Measurements from ENCODE around the gene DDX4. TPM values are rescaled to one million over a fixed set of nuclear protein-coding genes. Genes with fewer than 3 reads are reported as not detected.

DDX4 gene
- total and polyA plus RNA-seq, 4 donors: 0.03 TPM; not detected in 3

GRCh38 chr5:55832446-55832845, 94.6 kb downstream of the DDX4 start:
- H3K36me3 ChIP-seq (ENCODE audit: control insufficient read depth in 4 of 4, insufficient read depth in 4 of 4, low read length in 4 of 4): no peaks in the 10 kb centered on the region
- H3K9ac ChIP-seq (ENCODE audit: insufficient read depth in 1 of 2, low read length in 2 of 2): no peak overlapping the region
- H3K9me3 ChIP-seq (ENCODE audit: control insufficient read depth in 4 of 4, insufficient read depth in 3 of 4, low read length in 3 of 4): peaks cover 0 to 1% (median 0%) of the 10 kb centered on the region in 4 donors
- no peak for DNase-seq
- no peaks in the 10 kb centered on the region for H3K4me1 ChIP-seq (ENCODE audit: control insufficient read depth in 5 of 5, insufficient read depth in 5 of 5, low read length in 5 of 5)
- TF ChIP-seq CTCF (IDR thresholded peaks at IDR 0.05; ENCODE audit: control extremely low read depth, extremely low read depth): no peak
- WGBS, 2 donors: 96 to 99% methylated on average over 17 of the region's 17 CpGs
- H3K4me3 ChIP-seq: no peak overlapping the region
- H3K27me3 ChIP-seq (ENCODE audit: control insufficient read depth in 3 of 3, insufficient read depth in 3 of 3, low read length in 2 of 3): no peaks in the 10 kb centered on the region
- ATAC-seq (ENCODE audit: insufficient read depth, low FRiP score): no peak
- H3K27ac ChIP-seq (ENCODE audit: low read depth in 1 of 2, low read length in 1 of 2): no peak overlapping the region

DNA sequence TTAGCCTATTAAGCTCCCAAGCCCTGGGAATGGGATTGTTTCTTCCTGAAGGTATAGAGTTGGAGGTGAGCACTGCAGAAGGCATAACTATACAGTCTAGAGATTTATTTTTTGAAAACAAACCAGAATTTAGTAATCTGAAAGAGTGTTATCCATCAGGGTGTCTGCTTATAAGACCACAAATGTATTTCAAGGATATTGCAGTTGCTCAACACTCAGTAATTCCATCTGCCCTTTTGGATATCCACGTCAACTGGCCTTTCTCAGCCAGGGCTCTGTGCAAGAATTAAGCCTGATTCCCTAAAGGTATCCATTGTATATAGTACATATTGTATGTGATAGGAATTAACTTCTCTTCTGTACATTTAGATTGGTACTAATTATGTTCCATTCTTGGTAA, 98.3 kb downstream of the DDX4 start:
- 76 to 81% methylated on average over 1 of the region's 1 CpG for WGBS, 2 donors
- Histone ChIP-seq H3K4me3 (no peak overlapping the region), H3K36me3 (ENCODE audit: control insufficient read depth in 4 of 4, insufficient read depth in 4 of 4, low read length in 4 of 4) (no peaks in the 10 kb centered on the region), H3K4me1 (ENCODE audit: control insufficient read depth in 5 of 5, insufficient read depth in 5 of 5, low read length in 5 of 5) (no peaks in the 10 kb centered on the region), H3K9ac (ENCODE audit: insufficient read depth in 1 of 2, low read length in 2 of 2) (no peak overlapping the region), H3K27me3 (ENCODE audit: control insufficient read depth in 3 of 3, insufficient read depth in 3 of 3, low read length in 2 of 3) (no peaks in the 10 kb centered on the region), H3K9me3 (ENCODE audit: control insufficient read depth in 4 of 4, insufficient read depth in 3 of 4, low read length in 3 of 4) (peaks cover 0 to 1% (median 0%) of the 10 kb centered on the region in 4 donors), H3K27ac (ENCODE audit: low read depth in 1 of 2, low read length in 1 of 2) (no peak overlapping the region)
- no peak for TF ChIP-seq CTCF (IDR thresholded peaks at IDR 0.05; ENCODE audit: control extremely low read depth, extremely low read depth)
- ATAC-seq (ENCODE audit: insufficient read depth, low FRiP score) (no peak), DNase-seq (no peak)

GRCh38 chr5:55841976-55842375, 104.1 kb downstream of the DDX4 start:
- ATAC-seq (ENCODE audit: insufficient read depth, low FRiP score) (no peak), DNase-seq (no peak)
- H3K9me3 ChIP-seq (ENCODE audit: control insufficient read depth in 4 of 4, insufficient read depth in 3 of 4, low read length in 3 of 4): no peaks in the 10 kb centered on the region
- H3K9ac ChIP-seq (ENCODE audit: insufficient read depth in 1 of 2, low read length in 2 of 2): no peak overlapping the region
- H3K27me3 ChIP-seq (ENCODE audit: control insufficient read depth in 3 of 3, insufficient read depth in 3 of 3, low read length in 2 of 3): no peaks in the 10 kb centered on the region
- H3K4me3 ChIP-seq: no peak overlapping the region
- WGBS, 2 donors: 89 to 95% methylated on average over 2 of the region's 2 CpGs
- no peak for TF ChIP-seq CTCF (IDR thresholded peaks at IDR 0.05; ENCODE audit: control extremely low read depth, extremely low read depth)
- no peaks in the 10 kb centered on the region for H3K36me3 ChIP-seq (ENCODE audit: control insufficient read depth in 4 of 4, insufficient read depth in 4 of 4, low read length in 4 of 4)
- H3K4me1 ChIP-seq (ENCODE audit: control insufficient read depth in 5 of 5, insufficient read depth in 5 of 5, low read length in 5 of 5): no peaks in the 10 kb centered on the region
- no peak overlapping the region for H3K27ac ChIP-seq (ENCODE audit: low read depth in 1 of 2, low read length in 1 of 2)

DNA sequence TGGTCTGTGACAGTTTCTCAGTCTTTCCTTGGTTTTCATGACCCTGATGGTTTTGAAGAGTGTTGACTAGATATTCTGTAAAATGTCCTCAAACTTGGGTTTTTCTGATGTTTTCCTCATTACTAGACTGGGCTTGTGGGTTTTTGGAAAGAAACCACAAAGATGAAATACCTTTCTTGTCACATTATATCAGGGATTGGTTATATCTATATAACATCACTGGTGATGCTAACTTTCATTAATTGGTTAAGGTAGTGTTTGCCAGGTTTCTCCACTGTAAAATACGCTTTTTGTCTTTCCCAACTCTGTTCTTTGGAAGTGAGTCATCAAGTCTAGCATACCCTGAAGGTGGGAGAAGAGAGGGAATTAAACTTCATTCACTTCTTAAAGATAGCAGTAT, 110.0 kb downstream of the DDX4 start:
- H3K36me3 ChIP-seq (ENCODE audit: control insufficient read depth in 4 of 4, insufficient read depth in 4 of 4, low read length in 4 of 4): no peaks in the 10 kb centered on the region
- WGBS, 2 donors: 79 to 87% methylated on average over 1 of the region's 1 CpG
- H3K9ac ChIP-seq (ENCODE audit: insufficient read depth in 1 of 2, low read length in 2 of 2): no peak overlapping the region
- DNase-seq (no peak), ATAC-seq (ENCODE audit: insufficient read depth, low FRiP score) (no peak)
- H3K4me3 ChIP-seq: no peak overlapping the region
- no peak overlapping the region for H3K27ac ChIP-seq (ENCODE audit: low read depth in 1 of 2, low read length in 1 of 2)
- no peaks in the 10 kb centered on the region for H3K4me1 ChIP-seq (ENCODE audit: control insufficient read depth in 5 of 5, insufficient read depth in 5 of 5, low read length in 5 of 5)
- no peaks in the 10 kb centered on the region for H3K27me3 ChIP-seq (ENCODE audit: control insufficient read depth in 3 of 3, insufficient read depth in 3 of 3, low read length in 2 of 3)
- no peaks in the 10 kb centered on the region for H3K9me3 ChIP-seq (ENCODE audit: control insufficient read depth in 4 of 4, insufficient read depth in 3 of 4, low read length in 3 of 4)
- no peak for TF ChIP-seq CTCF (IDR thresholded peaks at IDR 0.05; ENCODE audit: control extremely low read depth, extremely low read depth)
